ENCODE measurements around the gene FBXO36. TPM values are rescaled to one million over a fixed set of nuclear protein-coding genes. Genes with fewer than 3 reads are reported as not detected.

FBXO36 gene
- total and polyA plus RNA-seq, 2 of the 8 experiments (the other 6 are each of a cell fraction or from before 2014, with no cell fraction given) = 3.4 TPM

GRCh38 chr2:229970406-229970805 lies 48.1 kb downstream of the FBXO36 start:
- TF ChIP-seq POU5F1 (IDR thresholded peaks at IDR 0.05; ENCODE audit: low read depth, low read length) (no peak), CHD2 (IDR thresholded peaks at IDR 0.05; ENCODE audit: low read length) (no peak), KDM5A (IDR thresholded peaks at IDR 0.05; ENCODE audit: low read length) (no peak), JUND (IDR thresholded peaks at IDR 0.05; ENCODE audit: low read length) (no peak), CBX5 (IDR thresholded peaks at IDR 0.05; ENCODE audit: low read depth, low read length) (no peak)
- Histone ChIP-seq H3K23ac (ENCODE audit: insufficient read length) (no peak overlapping the region), H4K91ac (replicated peaks; ENCODE audit: insufficient read length, low read length) (no peak overlapping the region), H4K20me1 (replicated peaks in 1 of 2; ENCODE audit: control insufficient read depth in 1 of 2, insufficient read depth in 2 of 2, low read length in 2 of 2) (no peaks in the 10 kb centered on the region), H3K4me3 (ENCODE audit: extremely low read depth in 1 of 4, insufficient read depth in 2 of 4, low read depth in 3 of 4, low read length in 4 of 4) (no peak overlapping the region), H2BK5ac (ENCODE audit: low read depth, low read length) (no peak overlapping the region), H4K8ac (ENCODE audit: extremely low read depth, insufficient read depth, low read length) (no peak overlapping the region), H3K4me1 (replicated peaks in 1 of 4; ENCODE audit: control insufficient read depth in 3 of 4, insufficient read depth in 4 of 4, low read length in 3 of 4) (no peaks in the 10 kb centered on the region), H2BK15ac (ENCODE audit: low read length) (no peak overlapping the region), H3K4ac (replicated peaks; ENCODE audit: insufficient read length, low read depth, low read length) (no peak overlapping the region), H2BK12ac (ENCODE audit: low read depth, low read length) (no peak overlapping the region), H3K23me2 (ENCODE audit: low read depth, low read length) (no peaks in the 10 kb centered on the region), H3K9me3 (ENCODE audit: insufficient read depth in 2 of 2, low read depth in 1 of 2, low read length in 1 of 2) (no peaks in the 10 kb centered on the region), H3K27ac (ENCODE audit: low read depth, low read length) (no peak overlapping the region), H3K4me2 (ENCODE audit: insufficient read depth in 1 of 2, low read depth in 2 of 2, low read length in 2 of 2) (no peak overlapping the region), H4K5ac (ENCODE audit: insufficient read length, low read depth, low read length) (no peak overlapping the region), H2AK5ac (ENCODE audit: low read depth, low read length) (no peak overlapping the region), H3K36me3 (ENCODE audit: control insufficient read depth in 2 of 4, insufficient read depth in 4 of 4, low read length in 3 of 4) (no peaks in the 10 kb centered on the region), H3K79me1 (ENCODE audit: low read depth, low read length) (no peaks in the 10 kb centered on the region), H2AFZ (ENCODE audit: low read length) (no peak overlapping the region), H3K9ac (replicated peaks in 1 of 4; ENCODE audit: extremely low read depth in 1 of 4, low read depth in 3 of 4, low read length in 3 of 4) (no peak overlapping the region), H2BK120ac (replicated peaks; ENCODE audit: low read depth, low read length) (no peak overlapping the region), H3K79me2 (ENCODE audit: control insufficient read depth in 1 of 2, insufficient read depth in 2 of 2, low read length in 2 of 2) (no peaks in the 10 kb centered on the region), H3K56ac (replicated peaks; ENCODE audit: insufficient read length, low read depth, low read length) (no peak overlapping the region), H3K14ac (ENCODE audit: insufficient read length) (no peak overlapping the region), H3K27me3 (replicated peaks in 1 of 4; ENCODE audit: control insufficient read depth in 3 of 4, extremely low read depth in 1 of 4, insufficient read depth in 3 of 4, low read length in 3 of 4) (no peaks in the 10 kb centered on the region), H3K18ac (ENCODE audit: extremely low read depth, low read length) (no peak overlapping the region), H2BK20ac (ENCODE audit: low read length) (no peak overlapping the region)
- ChIA-PET POLR2A (ENCODE audit: partially characterized antibody) (no interaction called here), CTCF (ENCODE audit: partially characterized antibody) (interaction anchor here (1.4 kb wide), 1 partner anchor 107 kb away, joined by 3 read pairs; no protein-coding TSS in a partner anchor)
- 88% methylated on average over 3 of the region's 3 CpGs; no CpG with 5 or more reads in 1 of the 2 experiments for WGBS, 2 experiments (ENCODE audit: extremely low coverage in 1 of 2, insufficient coverage in 1 of 2, insufficient read length in 1 of 2, insufficient replicate concordance in 2 of 2, low coverage in 1 of 2, low lambda C conversion rate in 2 of 2, missing lambda C conversion rate in 1 of 2)
- FAIRE-seq (no peak), DNase-seq (ENCODE audit: low read depth in 1 of 2, low spot score in 2 of 2) (no peak)
